ENCODE results near the gene CD244. TPM values are rescaled to one million over a fixed set of nuclear protein-coding genes. Genes with fewer than 3 reads are reported as not detected.
"Not testable (repeated sequence)": the region's sequence is repeated elsewhere in the genome, so short reads cannot be mapped to it uniquely, and the experiment has no call there.

Gene CD244, protein sequence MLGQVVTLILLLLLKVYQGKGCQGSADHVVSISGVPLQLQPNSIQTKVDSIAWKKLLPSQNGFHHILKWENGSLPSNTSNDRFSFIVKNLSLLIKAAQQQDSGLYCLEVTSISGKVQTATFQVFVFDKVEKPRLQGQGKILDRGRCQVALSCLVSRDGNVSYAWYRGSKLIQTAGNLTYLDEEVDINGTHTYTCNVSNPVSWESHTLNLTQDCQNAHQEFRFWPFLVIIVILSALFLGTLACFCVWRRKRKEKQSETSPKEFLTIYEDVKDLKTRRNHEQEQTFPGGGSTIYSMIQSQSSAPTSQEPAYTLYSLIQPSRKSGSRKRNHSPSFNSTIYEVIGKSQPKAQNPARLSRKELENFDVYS
- under 1 TPM; 0.16 to 0.40 (median 0.29) TPM for polyA plus RNA-seq (ENCODE audit: insufficient read length in 3 of 3)

- no peak for DNase-seq (ENCODE audit: low read depth in 3 of 3, low spot score in 2 of 3)
Measured at GRCh38 chr1:160862203-160863060, at the start of gene CD244. Gene CD244 (minus strand): TSS chr1:160862887. CDS start chr1:160862677, 210 bp downstream.

- no peak for DNase-seq (ENCODE audit: low read depth in 3 of 3, low spot score in 2 of 3)
Measured at GRCh38 chr1:160911925-160912324, 49.2 kb upstream of the CD244 start.

- DNase-seq (ENCODE audit: low read depth in 3 of 3, low spot score in 2 of 3) = no peak
Measured at GRCh38 chr1:160911441-160911840, 48.8 kb upstream of the CD244 start.

DNA sequence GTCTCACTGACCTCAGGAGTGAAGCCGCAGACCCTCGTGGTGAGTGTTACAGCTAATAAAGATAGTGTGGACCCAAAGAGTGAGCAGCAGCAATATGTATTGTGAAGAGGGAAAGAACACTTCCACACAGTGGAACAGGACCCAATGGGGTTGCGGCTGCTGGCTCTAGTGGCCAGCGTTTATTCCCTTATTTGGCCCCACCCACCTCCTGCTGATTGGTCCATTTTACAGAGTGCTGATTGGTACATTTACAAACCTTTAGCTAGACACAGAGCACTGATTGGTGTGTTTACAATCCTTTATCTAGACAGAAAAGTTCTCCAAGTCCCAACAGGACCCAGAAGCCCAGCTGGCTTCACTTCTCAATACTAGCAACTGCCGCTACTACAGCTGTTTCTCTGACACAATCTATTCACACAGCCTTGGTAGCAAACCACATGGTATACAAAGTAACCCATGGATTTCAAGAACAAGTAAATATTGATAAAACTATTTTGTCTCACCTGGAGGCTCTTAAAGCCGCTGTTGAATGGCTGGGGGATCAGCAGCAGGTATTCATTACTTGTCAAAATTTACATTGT, 47.6 kb upstream of the CD244 start:
- DNase-seq (ENCODE audit: low read depth in 3 of 3, low spot score in 2 of 3) = no peak

- no peak for DNase-seq (ENCODE audit: low read depth in 3 of 3, low spot score in 2 of 3)
Measured at GRCh38 chr1:160907976-160908375, 45.3 kb upstream of the CD244 start.

DNA sequence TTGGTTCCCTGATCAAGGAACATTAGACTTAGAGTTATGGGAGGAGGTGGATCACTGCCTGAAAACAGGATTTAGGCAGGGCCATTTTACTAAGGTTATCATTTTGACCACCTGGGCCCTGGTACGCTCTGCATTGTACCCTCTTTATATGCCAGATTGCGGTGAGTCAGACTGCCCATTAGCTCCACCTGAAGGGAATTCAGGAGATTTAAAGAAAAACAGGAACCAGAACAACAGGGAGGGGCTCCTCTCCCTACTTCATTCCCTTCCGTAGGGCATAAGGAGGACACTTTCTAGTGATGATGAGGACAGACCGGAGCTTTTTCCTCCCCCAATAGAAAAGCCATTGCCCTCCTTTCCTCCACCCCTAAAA, 42.9 kb upstream of the CD244 start:
- no peak for DNase-seq (ENCODE audit: low read depth in 3 of 3, low spot score in 2 of 3)

GRCh38 chr1:160904783-160905616, 42.3 kb upstream of the CD244 start:
- no peak for DNase-seq (ENCODE audit: low read depth in 3 of 3, low spot score in 2 of 3)

DNA sequence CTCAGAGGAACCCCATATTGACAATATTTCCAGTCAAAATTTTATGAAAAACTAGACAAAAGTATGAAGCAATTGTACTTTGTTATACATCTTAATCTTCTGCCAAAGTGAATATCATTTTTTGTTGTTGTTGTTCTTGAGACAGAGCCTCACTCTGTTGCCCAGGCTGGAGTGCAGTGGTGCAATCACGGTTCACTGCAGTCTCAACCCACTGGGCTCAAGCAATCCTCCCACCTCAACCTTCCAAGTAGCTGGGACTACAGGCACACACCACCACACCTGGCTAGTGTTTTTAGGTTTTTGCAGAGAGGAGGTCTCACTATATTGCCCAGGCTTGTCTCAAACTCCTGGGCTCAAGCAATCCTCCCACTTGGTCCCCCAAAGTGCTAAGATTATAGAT, 39.6 kb upstream of the CD244 start:
- not testable (repeated sequence) for DNase-seq (ENCODE audit: low read depth in 3 of 3, low spot score in 2 of 3)

GRCh38 chr1:160901768-160902167, 39.1 kb upstream of the CD244 start:
- DNase-seq (ENCODE audit: low read depth in 3 of 3, low spot score in 2 of 3) = no peak

DNA sequence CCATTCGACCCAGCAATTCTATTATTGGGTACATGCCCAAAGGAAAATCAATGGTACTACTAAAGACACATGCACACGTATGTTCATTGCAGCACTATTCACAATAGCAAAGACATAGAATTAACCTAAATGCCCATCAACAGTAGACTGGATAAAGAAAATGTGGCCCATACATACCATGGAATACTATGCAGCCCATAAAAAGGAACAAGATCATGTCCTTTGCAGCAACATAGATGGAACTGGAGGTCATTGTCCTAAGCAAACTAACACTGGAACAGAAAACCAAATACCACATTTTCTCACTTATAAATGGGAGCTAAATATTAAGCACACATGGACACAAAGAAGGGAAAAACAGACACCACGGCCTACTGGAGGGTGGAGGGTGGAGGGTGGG, 38.0 kb upstream of the CD244 start:
- not testable (repeated sequence) for DNase-seq (ENCODE audit: low read depth in 3 of 3, low spot score in 2 of 3)

GRCh38 chr1:160894368-160895135, 31.9 kb upstream of the CD244 start:
- not testable (repeated sequence) for DNase-seq (ENCODE audit: low read depth in 3 of 3, low spot score in 2 of 3)

DNA sequence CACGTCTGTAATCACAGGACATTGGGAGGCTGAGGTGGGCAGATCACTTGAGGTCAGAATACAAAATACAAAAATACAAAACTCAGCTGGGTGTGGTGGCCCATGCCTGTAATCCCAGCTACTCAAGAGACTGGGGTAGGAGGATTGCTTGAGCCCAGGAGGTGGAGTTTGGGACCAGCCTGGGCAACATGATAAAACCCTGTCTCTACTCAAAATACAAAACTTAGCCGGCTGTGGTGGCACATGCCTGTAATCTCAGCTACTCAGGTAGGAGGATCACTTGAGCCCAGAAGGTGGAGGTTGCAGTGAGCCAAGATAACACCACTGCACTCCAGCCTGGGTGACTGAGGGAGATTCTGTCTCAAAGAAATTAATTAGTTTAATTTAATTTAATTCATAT, 28.8 kb upstream of the CD244 start:
- no peak for DNase-seq (ENCODE audit: low read depth in 3 of 3, low spot score in 2 of 3)

- no peak for DNase-seq (ENCODE audit: low read depth in 3 of 3, low spot score in 2 of 3)
Measured at GRCh38 chr1:160888926-160889325, 26.2 kb upstream of the CD244 start.

DNA sequence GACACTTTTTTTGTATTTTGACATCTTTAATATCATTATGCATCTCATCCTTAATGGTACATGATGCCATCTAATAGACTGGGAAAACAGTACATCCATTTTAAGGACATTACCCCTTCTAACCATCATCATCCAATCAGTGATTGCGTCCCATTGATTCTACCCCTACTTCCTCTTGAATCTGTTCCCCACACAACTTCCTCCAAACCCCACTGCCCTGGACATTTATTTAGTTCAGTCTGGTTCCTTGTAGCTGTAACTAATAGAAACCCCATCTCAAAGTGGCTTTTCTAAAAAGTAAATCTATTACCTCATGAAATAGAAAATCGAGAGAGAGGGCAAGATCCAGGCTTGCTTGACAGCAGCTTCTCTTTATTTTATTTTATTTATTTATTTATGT, 24.4 kb upstream of the CD244 start:
- no peak for DNase-seq (ENCODE audit: low read depth in 3 of 3, low spot score in 2 of 3)

GRCh38 chr1:160885042-160885441, 22.4 kb upstream of the CD244 start, which contains the start of gene ITLN1:
Gene ITLN1 (minus strand): TSS chr1:160885180. CDS start chr1:160884877, 303 bp downstream.
- no peak for DNase-seq (ENCODE audit: low read depth in 3 of 3, low spot score in 2 of 3)

GRCh38 chr1:160884579-160884978, 21.9 kb upstream of the CD244 start:
- no peak for DNase-seq (ENCODE audit: low read depth in 3 of 3, low spot score in 2 of 3)

GRCh38 chr1:160883581-160884513, 21.2 kb upstream of the CD244 start:
- DNase-seq (ENCODE audit: low read depth in 3 of 3, low spot score in 2 of 3) = no peak

DNA sequence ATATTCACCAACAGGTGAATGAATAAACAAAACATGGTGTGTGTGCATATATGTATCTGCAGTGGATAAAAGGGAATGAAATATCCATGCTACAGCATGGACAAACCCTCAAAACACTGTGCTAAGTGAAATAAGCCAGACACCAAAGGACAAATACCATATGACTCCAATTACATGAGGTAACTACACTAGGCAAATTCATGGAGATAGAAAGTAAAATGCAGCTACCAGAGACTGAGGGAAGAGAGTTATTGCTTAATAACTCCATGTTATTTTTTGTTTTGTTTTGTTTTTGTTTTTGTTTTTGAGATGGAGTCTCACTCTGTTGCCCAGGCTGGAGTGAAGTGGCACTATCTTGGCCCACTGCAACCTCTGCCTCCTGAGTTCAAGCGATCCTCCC, 19.9 kb upstream of the CD244 start:
- no peak for DNase-seq (ENCODE audit: low read depth in 3 of 3, low spot score in 2 of 3)

DNA sequence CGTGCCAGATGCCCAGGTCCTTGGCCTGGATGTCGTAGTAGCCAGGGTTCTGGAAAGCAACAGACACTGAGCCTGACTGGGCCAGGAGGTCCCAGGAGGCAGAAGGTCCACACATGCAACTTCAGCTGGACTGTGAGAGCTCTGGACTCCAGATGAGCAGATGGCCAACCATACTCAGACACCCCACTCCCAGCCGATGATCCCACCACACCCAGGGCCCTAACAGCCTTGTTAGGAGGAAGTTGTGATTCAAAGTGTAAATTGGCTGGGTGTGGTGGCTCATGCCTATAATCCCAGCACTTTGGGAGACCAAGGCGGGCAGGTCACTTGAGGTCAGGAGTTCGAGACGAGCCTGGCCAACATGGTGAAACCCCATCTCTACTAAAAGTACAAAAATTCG, 18.6 kb upstream of the CD244 start:
- DNase-seq (ENCODE audit: low read depth in 3 of 3, low spot score in 2 of 3) = not testable (repeated sequence)
